HEK293T (cell line): ENCODE results near the gene CLIC6.

Experiments used
- CTCF ChIA-PET: fragments of 350-600 bp; formaldehyde crosslinking; extraction: SDS; loops from one replicate; lab custom pipeline; 2021; ENCODE audit warnings: antibody characterized with exemption, inconsistent platforms; lab: Yijun Ruan, JAX
- POLR2A ChIA-PET: fragments of 350-600 bp; formaldehyde crosslinking; extraction: SDS; loops from one replicate; lab custom pipeline; 2020; ENCODE audit warnings: antibody characterized with exemption, inconsistent platforms; lab: Yijun Ruan, JAX
- DNase-seq: peaks from one replicate; pipeline ENCODE4 v3.0.0; 2012; ENCODE audit warnings: mixed read lengths; ENCODE audit errors: extremely low spot score
- ARNT ChIP-seq: fragments of 450-650 bp; IDR thresholded peaks from 2 replicates; pipeline ENCODE4 v1.6.1; 2017; ENCODE audit warnings: mild to moderate bottlenecking
- BHLHE40 ChIP-seq: fragments of 450-650 bp; IDR thresholded peaks from 2 replicates; pipeline ENCODE4 v1.6.1; 2016; ENCODE audit warnings: mild to moderate bottlenecking, moderate library complexity, borderline replicate concordance
- CTBP1 ChIP-seq: fragments of 450-650 bp; IDR thresholded peaks from 2 replicates; pipeline ENCODE4 v1.6.1; 2016; ENCODE audit warnings: borderline replicate concordance
- ELF4 ChIP-seq: fragments of 450-650 bp; IDR thresholded peaks from 2 replicates; pipeline ENCODE4 v1.6.1; 2017; ENCODE audit warnings: antibody characterized with exemption
- FOXA1 ChIP-seq: fragments of 450-650 bp; IDR thresholded peaks from 2 replicates; pipeline ENCODE4 v1.6.1; 2016; ENCODE audit warnings: mild to moderate bottlenecking
- FOXK2 ChIP-seq: fragments of 450-650 bp; IDR thresholded peaks from 2 replicates; pipeline ENCODE4 v1.6.1; 2016; ENCODE audit warnings: mild to moderate bottlenecking
- FOXM1 ChIP-seq: fragments of 450-650 bp; IDR thresholded peaks from 2 replicates; pipeline ENCODE4 v1.6.1; 2017; ENCODE audit warnings: mild to moderate bottlenecking, borderline replicate concordance
- HDGF ChIP-seq: fragments of 450-650 bp; IDR thresholded peaks from 2 replicates; pipeline ENCODE4 v1.6.1; 2017; ENCODE audit warnings: antibody characterized with exemption, borderline replicate concordance
- L3MBTL2 ChIP-seq: fragments of 450-650 bp; conservative IDR thresholded peaks from 2 replicates; pipeline ENCODE4 v1.6.1; 2016; ENCODE audit warnings: mild to moderate bottlenecking
- LEF1 ChIP-seq: fragments of 450-650 bp; IDR thresholded peaks from 2 replicates; pipeline ENCODE4 v1.6.1; 2017; ENCODE audit warnings: mild to moderate bottlenecking, borderline replicate concordance
- NFRKB ChIP-seq: fragments of 450-650 bp; IDR thresholded peaks from 2 replicates; pipeline ENCODE4 v1.6.1; 2016; ENCODE audit warnings: mild to moderate bottlenecking, moderate library complexity
- PKNOX1 ChIP-seq: fragments of 450-650 bp; IDR thresholded peaks from 2 replicates; pipeline ENCODE4 v1.6.1; 2016
- SP1 ChIP-seq: fragments of 450-650 bp; IDR thresholded peaks from 2 replicates; pipeline ENCODE4 v1.6.1; 2017
- SUZ12 ChIP-seq: fragments of 450-650 bp; IDR thresholded peaks from 2 replicates; pipeline ENCODE4 v1.6.1; 2016; ENCODE audit warnings: mild to moderate bottlenecking
- TARDBP ChIP-seq: fragments of 450-650 bp; IDR thresholded peaks from 2 replicates; pipeline ENCODE4 v1.6.1; 2016
- ZNF384 ChIP-seq: fragments of 450-650 bp; IDR thresholded peaks from 2 replicates; pipeline ENCODE4 v1.6.1; 2016

CLIC6 gene

GRCh38 chr21:34696121-34696520 is 27.3 kb downstream of the CLIC6 start:
- no peak for DNase-seq
- ChIA-PET POLR2A (no interaction called here), CTCF (no interaction called here)
- TF ChIP-seq FOXM1, result no peak
- TF ChIP-seq SP1, result no peak

GRCh38 chr21:34697826-34698225 is 29.0 kb downstream of the CLIC6 start:
- ChIA-PET CTCF (interaction anchor here (0.9 kb wide), 1 partner anchor 10 kb away, joined by 3 read pairs; no protein-coding TSS in a partner anchor), POLR2A (no interaction called here)
- TF ChIP-seq PKNOX1, result no peak
- TF ChIP-seq SP1, result no peak
- no peak for TF ChIP-seq CTBP1
- TF ChIP-seq SUZ12, result no peak
- TF ChIP-seq HDGF, result no peak
- TF ChIP-seq FOXM1, result no peak
- no peak for TF ChIP-seq BHLHE40
- no peak for TF ChIP-seq FOXK2
- TF ChIP-seq FOXA1, result no peak
- TF ChIP-seq ZNF384, result no peak
- no peak for TF ChIP-seq NFRKB
- no peak for TF ChIP-seq ARNT
- TF ChIP-seq L3MBTL2, result no peak
- TF ChIP-seq ELF4, result no peak
- TF ChIP-seq LEF1, result no peak
- no peak for TF ChIP-seq TARDBP
- DNase-seq, result no peak

GRCh38 chr21:34698270-34699015 is 29.6 kb downstream of the CLIC6 start:
- CTCF ChIA-PET, result interaction anchor here (0.9 kb wide), 1 partner anchor 10 kb away, joined by 3 read pairs; no protein-coding TSS in a partner anchor
- POLR2A ChIA-PET, result no interaction called here
- no peak for DNase-seq
- TF ChIP-seq TARDBP (no peak), ZNF384 (no peak), FOXM1 (no peak), FOXA1 (no peak), FOXK2 (no peak), ELF4 (no peak), L3MBTL2 (no peak), SP1 (no peak), SUZ12 (no peak), LEF1 (no peak), BHLHE40 (no peak), PKNOX1 (no peak), CTBP1 (no peak), HDGF (no peak), NFRKB (no peak), ARNT (no peak)

GRCh38 chr21:34700605-34701004 is 31.8 kb downstream of the CLIC6 start:
- DNase-seq, result no peak
- POLR2A ChIA-PET, result no interaction called here
- CTCF ChIA-PET, result no interaction called here
- TF ChIP-seq FOXA1, result no peak
- no peak for TF ChIP-seq ZNF384
- no peak for TF ChIP-seq ARNT
- no peak for TF ChIP-seq NFRKB
- TF ChIP-seq LEF1, result no peak
- TF ChIP-seq L3MBTL2, result no peak
- TF ChIP-seq TARDBP, result no peak
- no peak for TF ChIP-seq FOXM1
- no peak for TF ChIP-seq SUZ12
- no peak for TF ChIP-seq HDGF

GRCh38 chr21:34701726-34702125 is 32.9 kb downstream of the CLIC6 start:
- DNase-seq, result no peak
- TF ChIP-seq ARNT (no peak), SUZ12 (no peak), PKNOX1 (no peak), ELF4 (no peak), FOXK2 (no peak), FOXM1 (no peak), LEF1 (no peak), ZNF384 (no peak), NFRKB (no peak)
- ChIA-PET CTCF (no interaction called here), POLR2A (no interaction called here)

- DNase-seq, result no peak
- CTCF ChIA-PET, result no interaction called here
- TF ChIP-seq HDGF (no peak), FOXM1 (no peak), SP1 (no peak), NFRKB (no peak), ELF4 (no peak), TARDBP (no peak), PKNOX1 (no peak), BHLHE40 (no peak)
- POLR2A ChIA-PET, result no interaction called here
These were observed 33.8 kb downstream of the CLIC6 start for GRCh38 chr21:34702341-34703170.
